Erythroblast (primary cell): ENCODE results near the gene P2RY12.

Source experiments
- GATA1 ChIP-seq: IDR thresholded peaks from 2 replicates; pipeline ENCODE4 v1.6.1; 2011; ENCODE audit warnings: low read depth, mild to moderate bottlenecking, control low read depth, low read length, moderate library complexity
- POLR2A ChIP-seq: IDR thresholded peaks from 2 replicates; pipeline ENCODE4 v1.6.1; 2011; ENCODE audit warnings: mild to moderate bottlenecking, low read length

DNA sequence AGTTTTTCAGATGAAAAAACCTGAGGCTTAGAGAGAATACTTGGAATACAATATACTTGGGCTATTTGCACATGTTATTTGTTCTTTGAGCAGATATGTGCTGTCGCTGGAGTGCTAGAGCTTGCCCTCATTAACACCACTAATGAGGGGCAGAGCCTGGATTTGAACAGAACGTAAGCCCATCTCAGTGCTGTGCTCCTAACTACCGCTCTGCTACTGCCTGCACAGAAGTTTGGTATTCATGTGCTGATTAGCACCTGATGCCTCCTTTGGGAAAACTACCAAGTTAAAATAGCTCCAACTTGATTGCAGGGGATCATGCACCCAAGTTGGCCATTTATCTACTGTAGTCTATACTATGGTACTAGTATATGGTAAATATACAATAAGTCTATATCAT lies 71.6 kb downstream of the P2RY12 start:
- no peak for TF ChIP-seq POLR2A
- no peak for TF ChIP-seq GATA1
